Measurements from ENCODE around the gene ATP8B4.

- TF ChIP-seq EP300 (IDR thresholded peaks at IDR 0.05; ENCODE audit: borderline replicate concordance): no peak
- TF ChIP-seq USF1 (IDR thresholded peaks at IDR 0.05): no peak
- TF ChIP-seq NFIC (IDR thresholded peaks at IDR 0.05): no peak
- TF ChIP-seq TAF1 (IDR thresholded peaks at IDR 0.05; ENCODE audit: low read depth): no peak
- no peak for TF ChIP-seq TEAD4 (IDR thresholded peaks at IDR 0.05)
- no peak for TF ChIP-seq REST (IDR thresholded peaks at IDR 0.05; ENCODE audit: low read depth)
- TF ChIP-seq RAD21 (IDR thresholded peaks at IDR 0.05; ENCODE audit: low read depth): no peak
- TF ChIP-seq EGR1 (IDR thresholded peaks at IDR 0.05): no peak
- TF ChIP-seq CREB1 (IDR thresholded peaks at IDR 0.05; ENCODE audit: low read depth): no peak
- no peak for TF ChIP-seq ZBTB7A (IDR thresholded peaks at IDR 0.05; ENCODE audit: low read depth)
- TF ChIP-seq MAX (IDR thresholded peaks at IDR 0.05): no peak
- no peak for TF ChIP-seq YY1 (IDR thresholded peaks at IDR 0.05; ENCODE audit: low read depth)
- no peak for TF ChIP-seq CEBPB (IDR thresholded peaks at IDR 0.05)
These were observed 165.6 kb downstream of the ATP8B4 start for GRCh38 chr15:49953421-49953820.

Measured in Ishikawa (cell line).